WERI-Rb-1 (cell line): ENCODE measurements around the gene TGFB1.
"Not testable (repeated sequence)": the region's sequence is repeated elsewhere in the genome, so short reads cannot be mapped to it uniquely, and the experiment has no call there.

Experiments used
- DNase-seq: peaks from one replicate; pipeline ENCODE4 v3.0.0-alpha.2; 2020
- H3K27ac ChIP-seq: fragments of 250-450 bp; sonication (Bioruptor Pico); 2 replicates; pipeline ENCODE4 v1.5.1; 2020; ENCODE audit warnings: mild to moderate bottlenecking, moderate library complexity
- H3K27me3 ChIP-seq: fragments of 250-450 bp; sonication (Bioruptor Pico); 2 replicates; pipeline ENCODE4 v1.5.1; 2021; ENCODE audit warnings: mild to moderate bottlenecking, low read depth, moderate library complexity; ENCODE audit not compliant: insufficient read depth, severe bottlenecking
- H3K36me3 ChIP-seq: fragments of 250-450 bp; sonication (Bioruptor Pico); 2 replicates; pipeline ENCODE4 v1.5.1; 2020; ENCODE audit warnings: mild to moderate bottlenecking, moderate library complexity
- H3K4me3 ChIP-seq: 2 replicates; pipeline ENCODE4 v1.5.1; 2011; ENCODE audit warnings: low read depth, mild to moderate bottlenecking, control low read depth, low read length
- H3K9me3 ChIP-seq: fragments of 250-450 bp; sonication (Bioruptor Pico); 2 replicates; pipeline ENCODE4 v1.5.1; 2021; ENCODE audit warnings: mild to moderate bottlenecking, moderate library complexity; ENCODE audit not compliant: severe bottlenecking
- CTCF ChIP-seq: IDR thresholded peaks from 2 replicates; pipeline ENCODE4 v1.5.1; 2011; ENCODE audit warnings: low read depth, mild to moderate bottlenecking, control low read depth, inconsistent platforms, low read length

Gene TGFB1

GRCh38 chr19:41298348-41298964 lies 55.3 kb downstream of the TGFB1 start:
- DNase-seq: no peak
- no peak for TF ChIP-seq CTCF

DNA sequence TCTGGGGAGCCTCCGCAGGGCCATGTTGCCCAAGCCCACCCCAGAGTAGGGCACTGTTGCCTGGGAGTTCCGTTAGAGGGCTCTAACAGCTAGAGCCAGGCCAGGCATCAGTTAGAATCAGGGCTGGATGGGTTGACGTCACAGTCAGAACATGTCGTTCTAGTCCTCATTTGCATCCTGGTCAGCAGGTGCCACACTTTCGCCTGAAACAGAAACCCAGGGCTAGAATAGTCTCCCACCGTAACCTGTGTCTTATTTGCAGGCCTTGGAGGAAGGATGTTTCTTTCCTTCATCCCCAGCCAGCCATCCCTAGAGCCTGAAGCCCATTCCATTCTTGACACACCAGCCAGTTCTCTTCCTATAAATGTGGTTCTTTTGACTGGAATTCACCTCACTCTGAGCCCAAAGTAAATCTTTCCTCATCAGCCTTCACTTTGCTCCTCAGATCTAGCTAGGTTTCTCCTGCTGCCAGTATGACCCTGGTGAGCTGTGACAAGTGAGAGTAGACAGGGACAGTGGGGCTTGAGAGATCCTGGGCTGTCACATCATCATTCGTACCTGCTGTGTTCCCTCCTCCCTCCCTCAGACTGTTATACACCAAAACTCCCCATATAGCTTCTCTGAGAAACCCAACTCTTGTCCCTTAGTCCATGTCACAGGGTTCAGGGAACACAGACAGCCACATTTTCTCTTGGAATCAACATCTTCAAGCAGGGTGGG lies 55.9 kb downstream of the TGFB1 start:
- H3K27me3 ChIP-seq: no peaks in the 10 kb centered on the region
- H3K36me3 ChIP-seq: peaks cover 100% of the 10 kb centered on the region
- H3K4me3 ChIP-seq: no peak overlapping the region
- no peak overlapping the region for H3K27ac ChIP-seq
- H3K9me3 ChIP-seq: no peaks in the 10 kb centered on the region
- DNase-seq: no peak
- no peak for TF ChIP-seq CTCF

More at GRCh38 chr19:41298348-41298964, 55.3 kb downstream of the TGFB1 start:
- no peak overlapping the region for H3K4me3 ChIP-seq
- H3K36me3 ChIP-seq: peaks cover 100% of the 10 kb centered on the region
- H3K9me3 ChIP-seq: no peaks in the 10 kb centered on the region
- H3K27ac ChIP-seq: no peak overlapping the region
- H3K27me3 ChIP-seq: no peaks in the 10 kb centered on the region

DNA sequence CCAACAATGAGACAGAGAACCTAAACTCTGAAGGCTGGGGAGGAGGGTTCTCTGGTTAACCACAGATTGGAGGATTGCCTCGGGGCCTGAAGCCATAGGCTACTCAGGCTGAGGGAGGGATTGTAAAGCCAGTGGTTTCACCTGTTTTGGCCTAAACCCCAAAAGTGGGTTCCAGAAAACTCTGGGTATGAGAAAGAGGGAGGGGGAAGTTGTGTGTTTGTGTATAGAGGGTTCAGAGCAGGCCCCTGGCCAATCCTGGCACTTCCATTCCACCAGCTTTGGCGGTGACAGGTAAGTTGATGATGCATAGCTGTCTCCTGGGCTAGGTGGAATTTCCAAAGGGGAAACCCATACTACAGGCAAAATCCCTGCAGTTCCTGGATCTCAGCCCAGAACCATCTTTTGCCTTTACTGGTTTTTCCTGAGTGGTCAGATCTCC lies 57.3 kb downstream of the TGFB1 start:
- no peak for TF ChIP-seq CTCF
- no peak overlapping the region for H3K4me3 ChIP-seq
- H3K9me3 ChIP-seq: no peaks in the 10 kb centered on the region
- peaks cover 99% of the 10 kb centered on the region for H3K36me3 ChIP-seq
- no peaks in the 10 kb centered on the region for H3K27me3 ChIP-seq
- H3K27ac ChIP-seq: no peak overlapping the region
- no peak for DNase-seq

DNA sequence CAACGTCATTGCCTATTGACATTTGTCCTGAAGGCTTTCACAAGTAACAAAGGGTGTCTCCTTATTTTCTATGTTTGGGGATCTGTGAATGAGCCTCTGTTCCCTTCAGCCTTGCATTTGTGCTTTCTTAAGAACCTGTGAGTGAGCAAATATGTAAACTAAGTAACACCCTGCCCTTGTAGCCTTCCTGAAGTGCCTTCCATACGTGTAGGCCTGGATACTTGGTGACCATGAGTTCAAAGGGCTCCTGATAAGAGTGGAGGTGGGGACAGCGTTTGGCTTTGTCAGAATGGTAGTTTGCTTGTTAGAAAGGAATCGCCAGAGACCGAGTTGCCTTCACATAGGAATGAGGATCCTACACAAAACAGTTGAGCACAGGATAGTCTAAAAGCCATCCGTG lies 58.2 kb downstream of the TGFB1 start:
- no peak for TF ChIP-seq CTCF
- Histone ChIP-seq H3K36me3 (peaks cover 99% of the 10 kb centered on the region), H3K9me3 (no peaks in the 10 kb centered on the region), H3K27ac (no peak overlapping the region), H3K4me3 (no peak overlapping the region), H3K27me3 (no peaks in the 10 kb centered on the region)
- no peak for DNase-seq

- H3K27ac ChIP-seq: no peak overlapping the region
- H3K4me3 ChIP-seq: no peak overlapping the region
- no peak for TF ChIP-seq CTCF
- no peaks in the 10 kb centered on the region for H3K9me3 ChIP-seq
- no peaks in the 10 kb centered on the region for H3K27me3 ChIP-seq
- H3K36me3 ChIP-seq: peaks cover 97% of the 10 kb centered on the region
- DNase-seq: no peak
These were observed 59.3 kb downstream of the TGFB1 start for GRCh38 chr19:41294393-41294792.

- H3K27me3 ChIP-seq, H3K4me3 ChIP-seq, H3K27ac ChIP-seq, DNase-seq, H3K9me3 ChIP-seq: not testable (repeated sequence)
- peaks cover 92% of the 10 kb centered on the region for H3K36me3 ChIP-seq
These were observed 63.9 kb downstream of the TGFB1 start for GRCh38 chr19:41289814-41290213.
